DMS153 treated with DMSO at 0.1 percent for 48 hours (cell line): ENCODE results near the gene TBC1D2B.
"Not testable (repeated sequence)": the region's sequence is repeated elsewhere in the genome, so short reads cannot be mapped to it uniquely, and the experiment has no call there.

Experiments used
- DNase-seq: peaks from one replicate; lab custom pipeline; 2025; ENCODE audit not compliant: unreplicated experiment; lab: John Stamatoyannopoulos, UW

Gene TBC1D2B

GRCh38 chr15:78004919-78005634, 72.4 kb downstream of the TBC1D2B start:
- DNase-seq: no peak

GRCh38 chr15:78004222-78004727, 73.2 kb downstream of the TBC1D2B start:
- DNase-seq: no peak

GRCh38 chr15:78003539-78004008, 73.9 kb downstream of the TBC1D2B start:
- DNase-seq: peak; percentile 56

- DNase-seq: no peak
Observed at GRCh38 chr15:78002996-78003395, 74.5 kb downstream of the TBC1D2B start.

- DNase-seq: no peak
Observed at GRCh38 chr15:78001656-78002055, 75.9 kb downstream of the TBC1D2B start.

GRCh38 chr15:78000927-78001249, 76.6 kb downstream of the TBC1D2B start:
- no peak for DNase-seq

GRCh38 chr15:78000091-78000926, 77.2 kb downstream of the TBC1D2B start:
- no peak for DNase-seq

- DNase-seq: no peak
Observed at GRCh38 chr15:77999486-77999885, 78.0 kb downstream of the TBC1D2B start.

- DNase-seq: no peak
Observed at GRCh38 chr15:77998592-77998991, 78.9 kb downstream of the TBC1D2B start.

GRCh38 chr15:77997761-77998554, 79.6 kb downstream of the TBC1D2B start:
- DNase-seq: not testable (repeated sequence)

- DNase-seq: not testable (repeated sequence)
Observed at GRCh38 chr15:77997221-77997620, 80.3 kb downstream of the TBC1D2B start.

- DNase-seq: not testable (repeated sequence)
Observed at GRCh38 chr15:77996713-77997171, 80.8 kb downstream of the TBC1D2B start.

- not testable (repeated sequence) for DNase-seq
Observed at GRCh38 chr15:77996226-77996625, 81.3 kb downstream of the TBC1D2B start.

- DNase-seq: not testable (repeated sequence)
Observed at GRCh38 chr15:77995537-77995918, 82.0 kb downstream of the TBC1D2B start.

GRCh38 chr15:77994893-77995536, 82.5 kb downstream of the TBC1D2B start:
- not testable (repeated sequence) for DNase-seq

GRCh38 chr15:77993970-77994693, 83.4 kb downstream of the TBC1D2B start:
- DNase-seq: peak; percentile 0

- DNase-seq: no peak
Observed at GRCh38 chr15:77993374-77993911, 84.1 kb downstream of the TBC1D2B start.

GRCh38 chr15:77992356-77993222, 84.9 kb downstream of the TBC1D2B start:
- no peak for DNase-seq
